Muscle layer of duodenum (tissue), 2 donors: ENCODE results near the gene ELF1.
"Not testable (repeated sequence)": the region's sequence is repeated elsewhere in the genome, so short reads cannot be mapped to it uniquely, and the experiment has no call there.

Experiments
- H3K27ac ChIP-seq: one replicate; pipeline ENCODE4 v1.7.0; 2013; ENCODE audit warnings: mild to moderate bottlenecking, low read length
- H3K27me3 ChIP-seq: one replicate; pipeline ENCODE4 v1.7.0; 2013; ENCODE audit warnings: low read depth, mild to moderate bottlenecking, control low read depth, low read length
- H3K36me3 ChIP-seq, 2 donors: one replicate each; pipeline ENCODE4 v1.7.0; 2013; ENCODE audit warnings: low read length in 2 of 2, control low read depth in 1 of 2, mild to moderate bottlenecking in 1 of 2; ENCODE audit not compliant: insufficient read depth in 2 of 2, control insufficient read depth in 1 of 2
- H3K4me1 ChIP-seq, 2 donors: one replicate each; pipeline ENCODE4 v1.7.0; 2013; ENCODE audit warnings: low read length in 2 of 2, mild to moderate bottlenecking in 2 of 2, control low read depth in 1 of 2, moderate library complexity in 1 of 2; ENCODE audit not compliant: insufficient read depth in 2 of 2, control insufficient read depth in 1 of 2
- H3K4me3 ChIP-seq, 2 donors: one replicate each; pipeline ENCODE4 v1.7.0; 2013; ENCODE audit warnings: low read length in 2 of 2, low read depth in 1 of 2, mild to moderate bottlenecking in 1 of 2
- H3K9me3 ChIP-seq, 2 donors: one replicate each; pipeline ENCODE4 v1.7.0; 2013; ENCODE audit warnings: low read length in 2 of 2, control low read depth in 1 of 2, mild to moderate bottlenecking in 1 of 2; ENCODE audit not compliant: control insufficient read depth in 1 of 2
- donor health status: healthy.

ELF1 gene

DNA sequence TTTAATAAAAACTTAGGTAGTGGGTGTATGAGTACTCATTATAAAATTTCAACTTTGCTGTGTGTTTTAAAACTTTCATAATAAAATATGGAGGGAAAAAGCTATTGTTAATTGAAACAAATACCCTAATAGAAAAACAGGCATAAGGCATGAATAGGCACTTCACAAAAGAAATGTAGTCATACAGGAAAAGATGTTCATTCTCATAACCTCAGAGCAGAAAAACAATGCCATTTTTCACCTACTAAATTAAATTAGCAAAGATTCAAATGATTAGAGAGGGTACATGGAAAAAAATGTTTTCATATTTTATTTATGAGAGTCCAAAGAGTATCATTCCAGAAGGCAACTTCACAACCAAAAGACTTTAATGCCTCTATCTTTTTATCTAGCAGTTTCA lies 20.6 kb upstream of the ELF1 start:
- H3K27me3 ChIP-seq, result no peaks in the 10 kb centered on the region
- no peaks in the 10 kb centered on the region for H3K9me3 ChIP-seq
- no peak overlapping the region for H3K4me3 ChIP-seq
- peaks cover 0 to 5% of the 10 kb centered on the region in 2 donors for H3K4me1 ChIP-seq
- no peak overlapping the region for H3K27ac ChIP-seq
- no peaks in the 10 kb centered on the region for H3K36me3 ChIP-seq

DNA sequence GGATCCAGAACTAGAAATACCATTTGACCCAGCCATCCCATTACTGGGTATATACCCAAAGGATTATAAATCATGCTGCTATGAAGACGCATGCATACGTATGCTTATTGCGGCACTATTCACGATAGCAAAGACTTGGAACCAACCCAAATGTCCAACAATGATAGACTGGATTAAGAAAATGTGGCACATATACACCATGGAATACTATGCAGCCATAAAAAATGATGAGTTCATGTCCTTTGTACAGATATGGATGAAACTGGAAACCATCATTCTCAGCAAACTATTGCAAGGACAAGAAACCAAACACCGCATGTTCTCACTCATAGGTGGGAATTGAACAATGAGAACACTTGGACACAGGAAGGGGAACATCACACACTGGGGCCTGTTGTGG lies 17.4 kb upstream of the ELF1 start:
- H3K4me3 ChIP-seq, H3K9me3 ChIP-seq, H3K27me3 ChIP-seq, H3K36me3 ChIP-seq, H3K27ac ChIP-seq: not testable (repeated sequence)
- H3K4me1 ChIP-seq, result peaks cover 0 to 13% of the 10 kb centered on the region in 2 donors

DNA sequence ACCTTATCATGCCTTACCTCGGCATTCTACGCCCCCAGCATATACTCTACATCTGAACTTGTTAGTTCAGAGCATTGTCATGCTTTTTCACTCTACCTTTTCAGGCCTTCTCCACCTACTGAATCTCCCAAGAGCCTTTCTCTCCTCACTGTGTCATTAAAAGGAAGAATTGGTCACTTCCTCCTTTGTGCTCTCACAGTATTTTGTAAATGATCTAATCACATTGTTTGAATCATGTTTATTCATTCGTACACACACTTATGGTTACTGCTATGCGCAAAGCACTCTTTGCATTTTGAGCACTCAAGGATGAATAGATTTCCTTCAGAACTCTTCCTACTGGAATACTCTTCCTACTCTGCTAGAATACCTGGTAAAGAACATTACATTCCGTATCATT lies 15.8 kb upstream of the ELF1 start:
- Histone ChIP-seq H3K27ac (no peak overlapping the region), H3K27me3 (no peaks in the 10 kb centered on the region), H3K4me3 (no peak overlapping the region), H3K36me3 (no peaks in the 10 kb centered on the region), H3K9me3 (no peaks in the 10 kb centered on the region), H3K4me1 (peaks cover 0 to 13% of the 10 kb centered on the region in 2 donors)

DNA sequence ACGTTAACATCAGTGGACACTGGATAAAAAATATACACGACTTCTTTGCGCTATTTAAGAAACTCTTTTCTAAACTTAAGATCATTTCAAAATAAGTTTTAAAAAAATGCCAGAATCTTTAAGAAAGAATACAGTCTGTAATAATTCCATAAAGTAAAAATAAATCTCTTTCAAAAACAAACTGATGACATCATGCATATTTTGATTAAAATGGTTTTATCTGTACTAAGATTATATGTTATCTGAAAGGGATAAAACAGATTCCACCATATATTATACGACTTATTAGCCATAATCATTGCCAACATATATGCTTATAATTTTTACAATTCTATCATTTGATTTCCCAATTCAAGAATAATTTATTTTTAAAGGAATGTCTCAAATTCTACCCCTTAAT lies 15.3 kb upstream of the ELF1 start:
- no peak overlapping the region for H3K4me3 ChIP-seq
- no peak overlapping the region for H3K27ac ChIP-seq
- peaks cover 0 to 13% of the 10 kb centered on the region in 2 donors for H3K4me1 ChIP-seq
- no peaks in the 10 kb centered on the region for H3K27me3 ChIP-seq
- no peaks in the 10 kb centered on the region for H3K36me3 ChIP-seq
- no peaks in the 10 kb centered on the region for H3K9me3 ChIP-seq

DNA sequence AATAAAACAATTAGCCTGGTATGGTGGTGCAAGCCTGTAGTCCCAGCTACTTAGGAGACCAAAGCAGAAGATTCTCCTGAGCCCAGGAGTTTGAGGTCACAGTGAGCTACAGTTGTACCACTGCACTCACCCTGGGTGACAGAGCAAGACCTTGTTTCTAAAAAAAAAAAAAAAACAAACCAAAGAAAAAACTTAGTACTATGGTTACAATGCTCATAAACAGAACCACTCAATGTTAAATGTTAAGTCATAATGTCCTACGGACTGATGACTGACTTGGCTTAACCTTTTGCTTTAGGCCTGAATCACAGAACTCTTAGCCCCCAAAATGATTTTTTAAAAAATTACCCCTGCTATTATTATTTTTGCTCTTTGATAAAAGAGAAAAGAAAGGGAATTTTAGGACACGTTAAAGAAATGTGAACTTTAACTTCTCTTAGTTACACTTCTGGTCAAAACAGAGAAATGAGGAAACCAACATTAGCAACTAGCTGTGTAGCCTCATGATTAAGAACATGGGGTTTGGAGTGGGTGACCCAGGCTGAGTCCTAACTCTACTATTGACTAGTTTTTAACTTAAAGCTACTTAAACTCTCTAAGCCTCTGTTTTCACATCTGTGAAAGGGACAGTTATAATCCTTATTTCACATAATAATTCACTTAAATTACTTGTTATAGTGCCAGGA lies 13.7 kb upstream of the ELF1 start:
- no peak overlapping the region for H3K4me3 ChIP-seq
- H3K27ac ChIP-seq, result no peak overlapping the region

DNA sequence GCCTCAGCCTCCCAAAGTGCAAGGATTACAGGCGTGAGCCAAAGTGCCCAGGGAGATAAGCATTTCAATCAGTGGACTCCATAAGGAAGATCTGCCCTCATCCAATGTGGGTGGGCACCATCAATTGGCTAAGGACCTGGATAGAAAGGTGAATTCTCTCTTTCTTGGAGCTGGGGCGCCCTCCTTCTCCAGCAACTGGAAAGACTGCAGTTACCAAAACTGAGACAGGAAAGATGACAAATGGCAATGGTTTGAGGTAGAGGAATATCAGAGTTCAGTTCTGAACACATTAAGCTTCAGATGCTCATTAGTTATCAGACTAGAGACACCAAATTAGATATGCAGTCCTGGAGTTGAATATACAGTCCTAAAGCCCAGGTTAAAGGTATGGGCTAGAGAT lies 10.5 kb upstream of the ELF1 start:
- Histone ChIP-seq H3K36me3 (no peaks in the 10 kb centered on the region), H3K4me1 (peaks cover 0 to 12% of the 10 kb centered on the region in 2 donors), H3K27me3 (no peaks in the 10 kb centered on the region), H3K9me3 (no peaks in the 10 kb centered on the region), H3K27ac (no peak overlapping the region), H3K4me3 (no peak overlapping the region)

More for the DNA sequence above, 13.7 kb upstream of the ELF1 start:
- Histone ChIP-seq H3K27me3 (no peaks in the 10 kb centered on the region), H3K4me1 (peaks cover 0 to 13% of the 10 kb centered on the region in 2 donors), H3K36me3 (no peaks in the 10 kb centered on the region), H3K9me3 (no peaks in the 10 kb centered on the region)

GRCh38 chr13:41028051-41028450 lies 8.9 kb upstream of the ELF1 start:
- Histone ChIP-seq H3K4me1 (peaks cover 0 to 3% of the 10 kb centered on the region in 2 donors), H3K4me3 (no peak overlapping the region), H3K27ac (no peak overlapping the region)

DNA sequence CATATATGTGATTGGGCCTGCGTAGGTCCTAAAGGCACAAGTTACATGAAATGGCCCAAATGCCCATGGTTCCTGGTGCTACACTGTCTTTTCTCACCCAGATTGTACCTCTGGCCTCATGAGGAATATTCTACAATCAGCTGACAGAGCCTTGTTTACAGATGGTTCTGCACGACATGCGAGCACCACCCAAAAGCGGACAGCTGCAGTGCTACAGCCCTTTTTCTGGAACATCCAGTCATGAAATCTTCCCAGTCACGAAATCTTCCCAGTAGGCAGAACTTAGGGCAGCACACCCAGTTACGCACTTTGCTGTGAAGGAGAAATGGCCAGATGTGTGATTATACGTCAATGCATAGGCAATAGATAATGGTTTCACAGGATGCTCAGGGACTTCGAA lies 7.7 kb upstream of the ELF1 start:
- H3K9me3 ChIP-seq, result no peaks in the 10 kb centered on the region
- H3K36me3 ChIP-seq, result no peaks in the 10 kb centered on the region
- peaks cover 0 to 3% of the 10 kb centered on the region in 2 donors for H3K4me1 ChIP-seq
- no peak overlapping the region for H3K27ac ChIP-seq
- no peak overlapping the region for H3K4me3 ChIP-seq
- H3K27me3 ChIP-seq, result no peaks in the 10 kb centered on the region

More at GRCh38 chr13:41028051-41028450, 8.9 kb upstream of the ELF1 start:
- no peaks in the 10 kb centered on the region for H3K9me3 ChIP-seq
- H3K27me3 ChIP-seq, result no peaks in the 10 kb centered on the region
- H3K36me3 ChIP-seq, result no peaks in the 10 kb centered on the region

DNA sequence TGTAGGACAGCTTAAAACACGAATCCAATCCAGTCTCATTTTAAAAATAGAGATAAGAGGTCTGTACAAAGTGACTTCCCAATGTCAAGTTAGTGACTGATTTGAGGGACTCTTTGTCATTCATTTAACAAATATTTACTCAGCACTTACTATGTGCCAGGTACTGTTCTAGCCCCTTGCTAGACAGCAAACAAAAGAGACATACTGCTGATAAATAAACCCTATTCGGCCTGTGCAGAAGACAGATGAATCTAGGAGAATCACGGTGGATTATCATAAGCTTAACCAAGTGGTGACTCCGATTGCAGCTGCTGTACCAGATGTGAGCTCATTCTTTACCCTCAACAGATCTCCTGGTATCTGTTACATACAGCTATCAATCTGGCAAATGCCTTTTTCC lies 6.4 kb upstream of the ELF1 start:
- no peaks in the 10 kb centered on the region for H3K9me3 ChIP-seq
- H3K27me3 ChIP-seq, result no peaks in the 10 kb centered on the region
- peaks cover 4% of the 10 kb centered on the region in 2 donors for H3K4me1 ChIP-seq
- H3K4me3 ChIP-seq, result no peak overlapping the region
- H3K36me3 ChIP-seq, result no peaks in the 10 kb centered on the region
- H3K27ac ChIP-seq, result no peak overlapping the region

DNA sequence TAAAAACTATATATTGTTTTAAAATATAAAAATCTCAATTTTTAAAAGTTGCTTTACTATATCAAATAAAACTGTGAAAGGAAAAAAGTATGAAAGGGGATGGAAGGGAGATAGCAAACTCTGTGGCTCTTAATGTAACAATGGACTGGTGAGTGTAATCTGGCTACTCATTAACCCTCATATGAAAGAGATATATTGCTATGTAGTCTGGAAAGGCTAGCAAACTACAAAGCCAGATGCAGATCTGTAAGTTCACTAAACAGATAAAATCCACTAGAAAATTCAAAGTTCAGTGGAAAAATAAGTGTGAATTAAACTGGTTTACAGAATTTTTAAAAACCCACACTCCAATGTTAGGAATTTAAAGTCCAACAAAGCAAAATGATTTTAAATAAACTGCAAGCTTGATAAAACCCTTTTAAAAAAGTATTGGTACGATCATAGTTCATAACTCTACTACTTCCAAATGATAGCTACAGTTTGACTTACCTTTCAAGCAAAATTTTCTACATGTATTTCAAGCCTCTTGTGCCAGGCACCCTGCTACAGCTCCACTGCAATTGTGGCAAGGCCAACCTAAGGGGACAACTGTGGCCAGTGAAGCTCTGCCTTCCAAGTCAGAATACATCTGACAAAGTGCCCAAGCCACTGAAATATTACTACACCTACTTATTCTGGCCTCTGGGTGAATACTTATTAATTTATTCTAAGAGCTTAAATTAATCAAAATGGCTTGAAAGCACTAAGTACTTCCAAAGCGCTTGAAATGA lies 647 bp upstream of the ELF1 start:
- Histone ChIP-seq H3K9me3 (no peaks in the 10 kb centered on the region), H3K27ac (peak overlapping the region; percentile 7), H3K27me3 (no peaks in the 10 kb centered on the region), H3K4me3 (no peak overlapping the region), H3K4me1 (peaks cover 4 to 20% of the 10 kb centered on the region in 2 donors), H3K36me3 (no peaks in the 10 kb centered on the region)

- Histone ChIP-seq H3K9me3 (no peaks in the 10 kb centered on the region), H3K4me3 (peak overlapping the region; percentile 12 to 79)
Observed at GRCh38 chr13:41018602-41018948, 541 bp downstream of the ELF1 start.

More at GRCh38 chr13:41018602-41018948, 541 bp downstream of the ELF1 start:
- Histone ChIP-seq H3K4me1 (peaks cover 4 to 25% of the 10 kb centered on the region in 2 donors), H3K27me3 (no peaks in the 10 kb centered on the region), H3K36me3 (no peaks in the 10 kb centered on the region), H3K27ac (peak overlapping the region; percentile 94)
